BJ (cell line): ENCODE results near the gene PF4V1. TPM values are rescaled to one million over a fixed set of nuclear protein-coding genes. Genes with fewer than 3 reads are reported as not detected.

Source experiments
- CTCF ChIA-PET: fragments of 350-600 bp; formaldehyde crosslinking; extraction: SDS; loops from one replicate; lab custom pipeline; 2021; ENCODE audit warnings: antibody characterized with exemption, inconsistent platforms; lab: Yijun Ruan, JAX
- POLR2A ChIA-PET: fragments of 300-600 bp; sonication (Branson Sonifier 250); formaldehyde crosslinking; extraction: SDS; loops from one replicate; lab custom pipeline; 2021; ENCODE audit warnings: antibody characterized with exemption; lab: Charles Lee
- DNase-seq: peaks from one replicate; pipeline ENCODE4 v3.0.0-alpha.2; 2011; ENCODE audit warnings: low read depth
- H3K27me3 ChIP-seq: 2 replicates; pipeline ENCODE4 v1.6.0; 2011; ENCODE audit warnings: low read length; ENCODE audit not compliant: control insufficient read depth, insufficient read depth
- H3K36me3 ChIP-seq: 2 replicates; pipeline ENCODE4 v1.5.1; 2011; ENCODE audit warnings: low read length; ENCODE audit not compliant: control insufficient read depth, insufficient read depth
- H3K4me3 ChIP-seq: 2 replicates; pipeline ENCODE4 v1.5.1; 2011; ENCODE audit warnings: low read depth, mild to moderate bottlenecking, control low read depth, low read length
- CTCF ChIP-seq: IDR thresholded peaks from 2 replicates; pipeline ENCODE4 v1.5.1; 2011; ENCODE audit warnings: low read depth, mild to moderate bottlenecking, control low read depth, inconsistent platforms, low read length, moderate library complexity; ENCODE audit not compliant: insufficient read depth
- polyA plus RNA-seq: library from polyadenylated mRNA; depleted of rRNA; stranded (reverse); fragments of >200 nt; gene quantifications from 2 replicates; pipeline ENCODE4 v1.2.3, GENCODE V29; 2011

PF4V1 gene
- polyA plus RNA-seq, 1 experiment: not detected

GRCh38 chr4:73864961-73865360 is 11.9 kb downstream of the PF4V1 start:
- Histone ChIP-seq H3K4me3 (no peak overlapping the region), H3K27me3 (no peaks in the 10 kb centered on the region), H3K36me3 (no peaks in the 10 kb centered on the region)
- TF ChIP-seq CTCF: no peak
- DNase-seq: no peak
- CTCF ChIA-PET: interaction anchor here (0.8 to 2.0 kb wide), 6 partner anchors 8 to 50 kb away, joined by 3 to 7 read pairs (median 4); no protein-coding TSS in a partner anchor
- POLR2A ChIA-PET: no interaction called here

DNA sequence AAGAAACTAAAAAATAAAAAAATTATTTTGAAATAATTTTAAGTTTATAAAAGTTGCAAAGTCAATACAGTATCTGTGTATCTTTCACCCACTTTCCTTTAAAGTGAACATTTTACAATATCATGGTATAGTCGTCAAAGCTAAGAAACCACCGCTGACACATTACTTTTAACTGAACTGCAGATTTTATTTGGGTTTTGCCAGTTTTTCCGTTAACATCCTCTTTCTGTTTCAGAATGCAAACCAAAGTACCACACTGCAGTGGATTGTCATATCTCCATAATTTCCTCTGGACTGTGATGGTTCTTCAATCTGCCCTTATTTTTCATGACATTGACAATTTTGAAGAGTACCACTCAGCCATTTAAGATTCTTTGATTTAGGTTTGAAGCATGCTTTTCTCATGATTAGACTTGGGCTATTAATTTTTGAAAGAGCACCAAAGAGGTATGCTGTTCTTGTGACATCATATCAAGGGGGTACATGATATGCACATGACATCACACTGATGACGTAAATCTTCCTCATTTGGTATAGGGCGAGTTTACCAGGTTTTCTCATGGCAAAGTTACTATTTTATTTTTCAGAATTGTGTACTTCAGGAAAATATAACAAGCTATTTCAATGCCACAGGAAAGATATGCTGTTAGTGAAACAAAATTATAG is 12.5 kb downstream of the PF4V1 start:
- no peak for TF ChIP-seq CTCF
- DNase-seq: no peak
- no peaks in the 10 kb centered on the region for H3K27me3 ChIP-seq
- H3K4me3 ChIP-seq: no peak overlapping the region
- ChIA-PET POLR2A (no interaction called here), CTCF (interaction anchor here (0.8 to 2.0 kb wide), 5 partner anchors 7 to 49 kb away, joined by 3 to 7 read pairs (median 4); no protein-coding TSS in a partner anchor)
- H3K36me3 ChIP-seq: no peaks in the 10 kb centered on the region

DNA sequence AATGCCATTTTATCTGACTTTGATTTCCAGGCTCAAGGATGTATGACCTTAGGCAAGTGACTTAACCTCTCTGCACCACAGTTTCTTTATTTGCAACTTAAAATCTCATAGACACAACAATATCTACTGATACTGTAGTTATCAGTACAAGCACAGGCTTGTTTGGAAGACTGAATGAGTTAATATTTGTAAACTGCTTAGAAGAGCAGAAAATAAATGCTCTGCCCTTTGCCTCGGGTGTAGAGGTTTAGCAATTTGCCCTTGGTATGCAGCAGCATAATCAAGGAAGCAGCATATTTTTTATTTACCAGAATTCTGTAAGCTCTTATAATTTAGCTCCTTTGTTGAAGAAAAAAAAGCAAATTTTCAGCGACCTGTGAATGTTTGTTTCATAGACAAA is 13.2 kb downstream of the PF4V1 start:
- POLR2A ChIA-PET: no interaction called here
- no peaks in the 10 kb centered on the region for H3K36me3 ChIP-seq
- no peaks in the 10 kb centered on the region for H3K27me3 ChIP-seq
- CTCF ChIA-PET: no interaction called here
- DNase-seq: no peak
- TF ChIP-seq CTCF: no peak
- no peak overlapping the region for H3K4me3 ChIP-seq

GRCh38 chr4:73867783-73868182 is 14.7 kb downstream of the PF4V1 start:
- POLR2A ChIA-PET: no interaction called here
- Histone ChIP-seq H3K4me3 (no peak overlapping the region), H3K27me3 (no peaks in the 10 kb centered on the region; the same call in 1 of the 2 replicates), H3K36me3 (no peaks in the 10 kb centered on the region)
- CTCF ChIA-PET: interaction anchor here (1.2 to 1.8 kb wide), 3 partner anchors 13 to 138 kb away, joined by 3 to 4 read pairs (median 3); no protein-coding TSS in a partner anchor
- no peak for TF ChIP-seq CTCF
- no peak for DNase-seq

DNA sequence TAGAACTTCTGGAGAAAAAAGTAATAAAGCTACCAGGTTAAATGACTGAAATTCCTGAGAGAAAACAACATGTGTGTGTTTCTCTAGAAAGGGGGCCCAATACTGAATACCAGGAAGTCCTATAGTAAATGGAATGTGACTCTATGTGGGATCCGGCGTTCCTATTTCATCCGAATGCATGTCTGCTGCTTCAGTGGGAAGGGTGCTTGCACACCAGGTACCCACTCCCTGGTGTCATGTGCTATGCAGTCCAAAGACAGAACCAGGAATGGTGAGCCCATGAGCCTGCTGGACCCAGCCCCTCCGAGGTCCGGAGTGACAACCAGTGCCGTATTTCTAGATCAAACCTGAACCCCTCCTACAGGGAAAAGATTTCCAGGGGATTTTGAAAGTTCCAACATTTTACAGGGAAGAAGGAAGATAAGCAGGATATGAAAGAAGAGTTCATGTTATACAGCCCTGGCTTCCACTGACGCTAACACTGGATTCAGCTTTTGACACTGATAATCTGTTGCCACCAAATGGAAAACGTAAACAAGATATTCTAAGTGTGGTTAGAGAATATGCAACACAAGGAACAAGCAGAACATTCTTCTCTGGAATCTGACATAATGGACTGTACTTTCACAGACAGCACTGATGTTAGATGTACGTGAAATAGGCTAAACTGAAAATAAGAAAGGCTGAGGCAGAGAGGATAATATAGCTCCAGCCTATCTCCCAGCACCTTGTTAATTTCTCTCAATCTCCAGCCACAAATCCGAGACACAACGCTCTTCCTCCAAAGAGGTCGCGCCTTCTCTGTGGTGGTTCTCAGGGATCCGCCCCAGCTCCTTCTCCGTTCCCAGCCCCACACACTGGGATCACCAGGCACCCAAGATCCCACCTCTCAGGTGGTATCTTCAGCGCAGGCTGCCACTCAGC is 15.4 kb downstream of the PF4V1 start:
- POLR2A ChIA-PET: interaction anchor here (0.5 kb wide), 1 partner anchor 22 kb away, joined by 4 read pairs; no protein-coding TSS in a partner anchor
- no peaks in the 10 kb centered on the region for H3K36me3 ChIP-seq
- peak overlapping the region; percentile 65 for H3K4me3 ChIP-seq
- no peak for TF ChIP-seq CTCF
- CTCF ChIA-PET: interaction anchor here (0.6 to 1.8 kb wide), 3 partner anchors 66 to 164 kb away, joined by 3 to 4 read pairs (median 3); no protein-coding TSS in a partner anchor
- no peak for DNase-seq
- H3K27me3 ChIP-seq: no peaks in the 10 kb centered on the region; the same call in 1 of the 2 replicates
